DOHH2 (cell line): ENCODE data around the gene CSNK1A1.

Experiments used
- H3F3A ChIP-seq: fragments of 200-600 bp; sonication (generic), shearing (Covaris generic); 2 replicates; pipeline ENCODE4 v1.6.0; 2016; ENCODE audit warnings: antibody characterized with exemption, mild to moderate bottlenecking; ENCODE audit not compliant: control insufficient read depth, insufficient read depth
- H3K27ac ChIP-seq: fragments of 200-600 bp; sonication (generic); 2 replicates; pipeline ENCODE4 v1.5.1; 2014; ENCODE audit warnings: low read depth, mild to moderate bottlenecking, low read length, moderate library complexity
- H3K27me3 ChIP-seq: fragments of 200-600 bp; sonication (generic); 2 replicates; pipeline ENCODE4 v1.6.1; 2014; ENCODE audit warnings: mild to moderate bottlenecking, low read length, mixed read lengths; ENCODE audit not compliant: control insufficient read depth
- H3K36me3 ChIP-seq: fragments of 200-600 bp; sonication (generic); 2 replicates; pipeline ENCODE4 v1.6.1; 2014; ENCODE audit warnings: mild to moderate bottlenecking, low read length, moderate library complexity, mixed read lengths; ENCODE audit not compliant: control insufficient read depth
- H3K4me1 ChIP-seq: fragments of 200-600 bp; sonication (generic); 2 replicates; pipeline ENCODE4 v1.6.1; 2014; ENCODE audit warnings: mild to moderate bottlenecking, low read length, mixed read lengths; ENCODE audit not compliant: control insufficient read depth
- H3K4me2 ChIP-seq: fragments of 200-600 bp; sonication (generic); 2 replicates; pipeline ENCODE4 v1.6.0; 2014; ENCODE audit warnings: mild to moderate bottlenecking, low read length, moderate library complexity
- H3K4me3 ChIP-seq: fragments of 200-600 bp; sonication (generic); 2 replicates; pipeline ENCODE4 v1.5.1; 2014; ENCODE audit warnings: mild to moderate bottlenecking, low read length, mixed read lengths
- H3K79me2 ChIP-seq: fragments of 200-600 bp; sonication (generic); 2 replicates; pipeline ENCODE4 v1.6.1; 2014; ENCODE audit warnings: mild to moderate bottlenecking, low read length, mixed read lengths; ENCODE audit not compliant: control insufficient read depth
- H3K9me2 ChIP-seq: fragments of 200-600 bp; sonication (generic); replicated peaks from 2 replicates; pipeline ENCODE4 v1.6.1; 2014; ENCODE audit warnings: mild to moderate bottlenecking, low read length, mixed read lengths; ENCODE audit not compliant: control insufficient read depth
- H3K9me3 ChIP-seq: fragments of 200-600 bp; sonication (generic); 2 replicates; pipeline ENCODE4 v1.6.1; 2014; ENCODE audit warnings: antibody characterized with exemption, low read length, mixed read lengths; ENCODE audit not compliant: control insufficient read depth, insufficient read depth
- H4K20me1 ChIP-seq: fragments of 200-600 bp; sonication (generic); 2 replicates; pipeline ENCODE4 v1.6.0; 2014; ENCODE audit warnings: low read depth, mild to moderate bottlenecking, antibody characterized with exemption, low read length, moderate library complexity; ENCODE audit not compliant: control insufficient read depth, insufficient read depth
- CTCF ChIP-seq: fragments of 200-600 bp; sonication (generic); IDR thresholded peaks from one replicate; pipeline ENCODE4 v1.5.1; 2014; ENCODE audit warnings: antibody characterized with exemption, mild to moderate bottlenecking, low read depth, low read length; ENCODE audit not compliant: poor library complexity, severe bottlenecking
- EZH2phosphoT487 ChIP-seq: fragments of 200-600 bp; sonication (generic); IDR thresholded peaks from 2 replicates; pipeline ENCODE4 v1.6.1; 2017; ENCODE audit warnings: borderline replicate concordance, mild to moderate bottlenecking, antibody characterized with exemption, low read length, moderate library complexity, mixed read lengths

The CSNK1A1 gene

GRCh38 chr5:149546974-149547373, 4.3 kb downstream of the CSNK1A1 start:
- no peaks in the 10 kb centered on the region for H3F3A ChIP-seq
- peaks cover 42% of the 10 kb centered on the region for H3K4me1 ChIP-seq
- H3K4me2 ChIP-seq = peak overlapping the region; percentile 97
- TF ChIP-seq EZH2phosphoT487 (no peak), CTCF (no peak)
- H3K27ac ChIP-seq = no peak overlapping the region
- peaks cover 82% of the 10 kb centered on the region for H3K36me3 ChIP-seq
- H3K9me3 ChIP-seq = no peaks in the 10 kb centered on the region
- H3K79me2 ChIP-seq = peaks cover 95% of the 10 kb centered on the region
- H3K4me3 ChIP-seq = peak overlapping the region; percentile 6; the same call in 1 of the 2 replicates
- peaks cover 22% of the 10 kb centered on the region for H4K20me1 ChIP-seq
- H3K9me2 ChIP-seq = no peaks in the 10 kb centered on the region
- no peaks in the 10 kb centered on the region for H3K27me3 ChIP-seq

- Histone ChIP-seq H3K4me2 (no peak overlapping the region), H3K27ac (no peak overlapping the region), H3K79me2 (peaks cover 98% of the 10 kb centered on the region), H3K4me1 (peaks cover 49% of the 10 kb centered on the region), H3K4me3 (no peak overlapping the region), H3K9me2 (no peaks in the 10 kb centered on the region), H3K36me3 (peaks cover 90% of the 10 kb centered on the region), H3K27me3 (no peaks in the 10 kb centered on the region), H4K20me1 (peaks cover 23% of the 10 kb centered on the region), H3K9me3 (no peaks in the 10 kb centered on the region), H3F3A (peaks cover 2% of the 10 kb centered on the region; the same call in 1 of the 2 replicates)
- TF ChIP-seq CTCF (no peak), EZH2phosphoT487 (no peak)
These were observed 5.9 kb downstream of the CSNK1A1 start for GRCh38 chr5:149545327-149545726.

GRCh38 chr5:149544028-149544420, 7.2 kb downstream of the CSNK1A1 start:
- H3K4me3 ChIP-seq = no peak overlapping the region
- H3K9me2 ChIP-seq = no peaks in the 10 kb centered on the region
- no peak for TF ChIP-seq CTCF
- no peak for TF ChIP-seq EZH2phosphoT487
- peaks cover 88% of the 10 kb centered on the region for H3K36me3 ChIP-seq
- peaks cover 51% of the 10 kb centered on the region for H3K4me1 ChIP-seq
- H3K9me3 ChIP-seq = no peaks in the 10 kb centered on the region
- H3K27me3 ChIP-seq = no peaks in the 10 kb centered on the region
- peaks cover 16% of the 10 kb centered on the region for H4K20me1 ChIP-seq
- H3K27ac ChIP-seq = no peak overlapping the region
- no peak overlapping the region for H3K4me2 ChIP-seq
- peaks cover 98% of the 10 kb centered on the region for H3K79me2 ChIP-seq
- peaks cover 5% of the 10 kb centered on the region for H3F3A ChIP-seq
